ENCODE measurements around the gene CKAP4.

DNA sequence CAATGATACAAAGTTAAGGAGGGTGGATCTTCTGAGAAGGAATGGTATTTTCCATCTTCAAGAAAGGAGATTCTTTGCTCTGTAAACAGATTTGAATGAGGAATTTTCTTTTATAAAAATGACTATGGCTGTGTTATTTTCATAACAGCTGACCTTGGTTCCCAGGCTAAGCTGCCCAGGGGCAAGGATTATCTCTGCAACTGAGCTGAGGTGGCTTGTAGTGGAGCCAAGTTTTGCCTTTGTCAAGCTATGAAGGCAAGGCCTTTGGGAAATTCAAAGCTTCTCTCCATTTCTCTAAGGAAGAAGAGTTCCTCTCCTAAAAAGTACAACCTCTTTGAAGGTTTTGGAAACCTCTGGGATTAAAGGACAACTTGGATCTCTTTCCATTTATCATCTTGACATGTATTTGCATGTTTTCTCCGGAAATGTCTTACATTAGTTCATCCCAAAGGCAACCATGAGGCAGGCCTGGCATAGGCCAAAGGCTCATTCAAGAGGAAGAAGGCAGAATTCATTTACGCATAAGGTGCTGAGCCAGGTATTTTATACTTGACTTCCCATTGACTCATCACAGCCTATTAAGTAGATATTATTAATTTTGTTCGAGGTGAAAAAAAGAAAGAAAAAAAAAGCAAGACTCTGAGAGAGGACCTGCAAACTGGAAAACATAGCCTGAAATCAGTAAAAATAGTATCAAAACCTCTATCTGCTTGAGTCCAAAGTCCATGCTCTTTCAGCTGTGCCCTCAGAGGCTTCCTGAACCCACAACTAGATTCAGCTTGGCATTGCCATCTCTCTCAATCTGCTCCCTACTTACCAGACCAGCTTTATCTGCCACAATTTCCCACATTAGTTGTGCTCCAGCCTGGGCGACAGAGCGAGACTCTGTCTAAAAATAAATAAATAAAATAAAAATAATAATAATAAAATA lies 24.0 kb upstream of the CKAP4 start:
- TF ChIP-seq, protein P1, sequence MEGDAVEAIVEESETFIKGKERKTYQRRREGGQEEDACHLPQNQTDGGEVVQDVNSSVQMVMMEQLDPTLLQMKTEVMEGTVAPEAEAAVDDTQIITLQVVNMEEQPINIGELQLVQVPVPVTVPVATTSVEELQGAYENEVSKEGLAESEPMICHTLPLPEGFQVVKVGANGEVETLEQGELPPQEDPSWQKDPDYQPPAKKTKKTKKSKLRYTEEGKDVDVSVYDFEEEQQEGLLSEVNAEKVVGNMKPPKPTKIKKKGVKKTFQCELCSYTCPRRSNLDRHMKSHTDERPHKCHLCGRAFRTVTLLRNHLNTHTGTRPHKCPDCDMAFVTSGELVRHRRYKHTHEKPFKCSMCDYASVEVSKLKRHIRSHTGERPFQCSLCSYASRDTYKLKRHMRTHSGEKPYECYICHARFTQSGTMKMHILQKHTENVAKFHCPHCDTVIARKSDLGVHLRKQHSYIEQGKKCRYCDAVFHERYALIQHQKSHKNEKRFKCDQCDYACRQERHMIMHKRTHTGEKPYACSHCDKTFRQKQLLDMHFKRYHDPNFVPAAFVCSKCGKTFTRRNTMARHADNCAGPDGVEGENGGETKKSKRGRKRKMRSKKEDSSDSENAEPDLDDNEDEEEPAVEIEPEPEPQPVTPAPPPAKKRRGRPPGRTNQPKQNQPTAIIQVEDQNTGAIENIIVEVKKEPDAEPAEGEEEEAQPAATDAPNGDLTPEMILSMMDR (IDR thresholded peaks at IDR 0.05 in 8 of 11, conservative IDR thresholded peaks at IDR 0.05 in 3 of 11) = no peak
- no peak for TF ChIP-seq POLR2A (IDR thresholded peaks at IDR 0.05)

All from spleen (tissue), 7 donors.